WTC11 (cell line): Measurements from ENCODE around the gene BBS9.

Experiments
- ELF4 ChIP-seq: sonication (generic); formaldehyde crosslinking; IDR thresholded peaks from 2 replicates; pipeline ENCODE4 v1.8.1; 2022; ENCODE audit warnings: low read depth, mild to moderate bottlenecking, moderate library complexity, missing genetic modification reagents
- ESRRA ChIP-seq: sonication (generic); formaldehyde crosslinking; IDR thresholded peaks from 2 replicates; pipeline ENCODE4 v1.8.1; 2022; ENCODE audit warnings: mild to moderate bottlenecking, missing genetic modification reagents, borderline replicate concordance
- GRHL2 ChIP-seq: fragments of 250-450 bp; sonication (Bioruptor Pico); IDR thresholded peaks from 2 replicates; pipeline ENCODE4 v1.8.0; 2022; ENCODE audit warnings: mild to moderate bottlenecking, moderate library complexity; ENCODE audit not compliant: insufficient replicate concordance, severe bottlenecking
- TP53 ChIP-seq: sonication (generic); formaldehyde crosslinking; IDR thresholded peaks from 2 replicates; pipeline ENCODE4 v1.8.1; 2023; ENCODE audit warnings: mild to moderate bottlenecking, missing genetic modification reagents
- TF ChIP-seq, protein P1 (sequence below): fragments of 200-600 bp; IDR thresholded peaks from 2 replicates; pipeline ENCODE4 v1.8.0; 2022; ENCODE audit warnings: antibody characterized with exemption
- TF ChIP-seq, protein P2 (sequence below): sonication (generic); formaldehyde crosslinking; IDR thresholded peaks from 2 replicates; pipeline ENCODE4 v1.8.0; 2022; ENCODE audit warnings: mild to moderate bottlenecking, missing genetic modification reagents

GRCh38 chr7:33355386-33355785 is 226.0 kb downstream of the BBS9 start:
- TF ChIP-seq, protein P1, sequence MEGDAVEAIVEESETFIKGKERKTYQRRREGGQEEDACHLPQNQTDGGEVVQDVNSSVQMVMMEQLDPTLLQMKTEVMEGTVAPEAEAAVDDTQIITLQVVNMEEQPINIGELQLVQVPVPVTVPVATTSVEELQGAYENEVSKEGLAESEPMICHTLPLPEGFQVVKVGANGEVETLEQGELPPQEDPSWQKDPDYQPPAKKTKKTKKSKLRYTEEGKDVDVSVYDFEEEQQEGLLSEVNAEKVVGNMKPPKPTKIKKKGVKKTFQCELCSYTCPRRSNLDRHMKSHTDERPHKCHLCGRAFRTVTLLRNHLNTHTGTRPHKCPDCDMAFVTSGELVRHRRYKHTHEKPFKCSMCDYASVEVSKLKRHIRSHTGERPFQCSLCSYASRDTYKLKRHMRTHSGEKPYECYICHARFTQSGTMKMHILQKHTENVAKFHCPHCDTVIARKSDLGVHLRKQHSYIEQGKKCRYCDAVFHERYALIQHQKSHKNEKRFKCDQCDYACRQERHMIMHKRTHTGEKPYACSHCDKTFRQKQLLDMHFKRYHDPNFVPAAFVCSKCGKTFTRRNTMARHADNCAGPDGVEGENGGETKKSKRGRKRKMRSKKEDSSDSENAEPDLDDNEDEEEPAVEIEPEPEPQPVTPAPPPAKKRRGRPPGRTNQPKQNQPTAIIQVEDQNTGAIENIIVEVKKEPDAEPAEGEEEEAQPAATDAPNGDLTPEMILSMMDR = no peak
- TF ChIP-seq GRHL2 (CRISPR knock-in tag) = no peak
- TF ChIP-seq TP53 (CRISPR knock-in tag) = no peak
- no peak for TF ChIP-seq ESRRA
- TF ChIP-seq, protein P2, sequence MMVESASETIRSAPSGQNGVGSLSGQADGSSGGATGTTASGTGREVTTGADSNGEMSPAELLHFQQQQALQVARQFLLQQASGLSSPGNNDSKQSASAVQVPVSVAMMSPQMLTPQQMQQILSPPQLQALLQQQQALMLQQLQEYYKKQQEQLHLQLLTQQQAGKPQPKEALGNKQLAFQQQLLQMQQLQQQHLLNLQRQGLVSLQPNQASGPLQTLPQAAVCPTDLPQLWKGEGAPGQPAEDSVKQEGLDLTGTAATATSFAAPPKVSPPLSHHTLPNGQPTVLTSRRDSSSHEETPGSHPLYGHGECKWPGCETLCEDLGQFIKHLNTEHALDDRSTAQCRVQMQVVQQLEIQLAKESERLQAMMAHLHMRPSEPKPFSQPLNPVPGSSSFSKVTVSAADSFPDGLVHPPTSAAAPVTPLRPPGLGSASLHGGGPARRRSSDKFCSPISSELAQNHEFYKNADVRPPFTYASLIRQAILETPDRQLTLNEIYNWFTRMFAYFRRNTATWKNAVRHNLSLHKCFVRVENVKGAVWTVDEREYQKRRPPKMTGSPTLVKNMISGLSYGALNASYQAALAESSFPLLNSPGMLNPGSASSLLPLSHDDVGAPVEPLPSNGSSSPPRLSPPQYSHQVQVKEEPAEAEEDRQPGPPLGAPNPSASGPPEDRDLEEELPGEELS (CRISPR knock-in tag) = no peak
- TF ChIP-seq ELF4 = no peak
